ENCODE measurements around the gene DEGS1.

Gene DEGS1

DNA sequence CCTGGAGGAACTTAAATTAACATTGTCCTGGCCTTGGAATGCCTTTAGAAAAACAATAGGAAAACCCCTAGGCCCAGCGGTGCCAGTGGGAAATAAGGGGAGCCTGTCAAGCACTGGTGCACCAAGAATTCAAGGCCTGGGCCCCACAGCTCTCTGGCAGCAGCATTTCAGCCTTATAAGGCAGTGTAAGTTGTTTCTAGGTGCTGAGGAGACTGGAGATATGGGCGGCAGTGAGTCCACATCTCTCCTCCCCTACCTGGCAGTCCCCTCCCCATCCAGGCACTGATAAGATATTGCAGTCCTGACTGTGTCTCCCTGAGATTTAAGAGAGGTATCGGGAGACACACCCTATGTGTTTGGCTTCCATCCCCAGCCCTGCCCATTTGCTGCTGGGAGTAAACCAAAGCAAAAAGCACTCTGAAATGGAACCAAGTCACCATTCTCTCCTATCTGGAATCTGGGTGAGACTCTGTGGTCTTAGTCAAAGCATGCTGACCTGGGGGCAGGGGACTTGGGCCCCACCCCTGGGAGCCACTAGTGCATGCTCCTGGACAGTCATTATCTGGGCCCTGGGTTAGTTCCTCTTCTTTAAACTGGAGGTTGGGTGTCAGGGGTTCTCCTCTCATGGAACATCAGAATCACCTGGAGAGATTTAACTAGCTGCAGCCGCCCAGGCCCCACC is 30.5 kb downstream of the DEGS1 start:
- DNase-seq (ENCODE audit: low read depth) = no peak

DNA sequence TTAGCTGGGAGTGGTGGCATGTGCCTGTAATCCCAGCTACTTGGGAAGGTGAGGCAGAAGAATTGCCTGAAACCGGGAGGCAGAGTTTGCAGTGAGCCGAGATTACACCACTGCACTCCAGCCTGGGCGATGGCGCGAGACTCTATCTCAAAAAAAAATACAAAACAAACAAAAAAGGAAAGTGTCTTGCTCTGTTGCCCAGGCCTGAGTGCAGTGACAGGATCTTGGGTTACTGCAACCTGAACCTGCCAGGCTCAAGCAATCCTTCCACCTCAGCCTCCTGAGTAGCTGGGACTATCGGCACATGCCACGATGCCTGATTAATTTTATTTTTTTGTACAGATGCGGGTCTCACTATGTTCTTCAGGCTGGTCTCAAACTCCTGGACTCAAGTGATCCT is 33.3 kb downstream of the DEGS1 start:
- DNase-seq (ENCODE audit: low read depth) = no peak

DNA sequence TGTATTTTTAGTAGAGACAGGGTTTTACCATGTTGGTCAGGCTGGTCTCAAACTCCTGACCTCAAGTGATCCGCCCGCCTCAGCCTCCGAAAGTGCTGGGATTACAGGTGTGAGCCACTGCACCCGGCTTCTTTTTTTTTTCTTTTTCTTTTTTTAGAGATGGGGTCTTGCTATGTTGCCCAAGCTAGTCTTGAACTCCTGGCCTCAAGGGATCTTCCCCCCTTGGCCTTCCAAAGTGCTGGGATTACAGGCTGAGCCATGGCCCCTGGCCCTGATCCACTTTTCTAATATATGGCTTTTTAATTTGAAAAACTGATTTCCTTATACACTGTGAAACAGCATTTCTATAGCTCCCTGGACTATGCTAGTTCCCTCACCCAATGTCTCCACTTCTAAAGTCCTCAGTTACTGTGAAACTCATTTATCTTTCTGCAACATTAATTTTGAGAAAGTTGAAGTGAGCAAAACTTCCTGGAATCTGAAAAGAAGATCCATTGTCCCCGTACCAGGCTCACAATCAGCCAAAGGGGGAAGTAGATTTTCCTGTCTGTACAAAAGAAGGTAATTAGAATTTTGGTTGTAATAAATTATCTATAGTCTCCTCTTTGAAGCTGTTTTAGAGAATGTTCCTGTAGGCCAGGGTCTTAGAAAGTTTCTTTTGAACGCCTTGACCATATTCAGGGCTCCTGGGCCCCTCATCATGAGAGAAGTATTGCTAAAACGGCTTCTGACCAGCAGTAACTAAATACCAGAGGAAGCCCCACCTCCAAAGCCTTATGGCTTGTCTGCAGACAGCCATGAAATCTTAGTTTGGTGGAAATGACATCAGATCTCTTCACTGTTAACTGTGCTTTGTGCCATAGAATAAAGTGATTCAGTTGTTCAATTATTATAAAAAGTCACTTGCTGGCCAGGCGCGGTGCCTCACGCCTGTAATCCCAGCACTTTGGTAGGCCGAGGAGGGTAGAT is 34.9 kb downstream of the DEGS1 start:
- DNase-seq (ENCODE audit: low read depth) = no peak

DNA sequence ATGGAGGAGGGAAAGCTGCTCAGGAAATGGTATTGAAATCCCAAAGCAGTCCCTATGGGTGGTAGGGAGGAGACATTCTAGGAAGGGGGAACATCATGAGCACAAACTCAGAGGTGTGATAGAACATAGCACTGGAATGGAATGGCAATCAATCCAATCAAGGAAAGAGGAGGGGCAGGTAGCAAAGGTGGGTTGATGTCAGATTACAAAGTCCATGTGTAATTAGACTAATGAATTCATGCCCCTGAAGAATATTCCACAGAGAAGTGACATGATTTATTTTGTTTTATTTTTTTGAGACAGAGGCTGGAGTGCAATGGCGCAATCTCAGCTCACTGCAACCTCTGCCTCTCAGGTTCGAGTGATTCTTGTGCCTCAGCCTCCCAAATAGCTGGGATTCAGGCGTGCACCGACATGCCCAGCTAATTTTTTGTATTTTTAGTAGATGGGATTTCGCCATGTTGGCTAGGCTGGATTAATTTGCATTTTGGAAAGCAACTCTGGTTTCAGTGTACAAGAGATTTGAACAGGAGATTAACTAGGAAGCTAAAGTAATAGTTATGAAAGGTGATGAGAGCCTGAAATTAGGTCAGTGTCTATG is 36.1 kb downstream of the DEGS1 start:
- no peak for DNase-seq (ENCODE audit: low read depth)

DNA sequence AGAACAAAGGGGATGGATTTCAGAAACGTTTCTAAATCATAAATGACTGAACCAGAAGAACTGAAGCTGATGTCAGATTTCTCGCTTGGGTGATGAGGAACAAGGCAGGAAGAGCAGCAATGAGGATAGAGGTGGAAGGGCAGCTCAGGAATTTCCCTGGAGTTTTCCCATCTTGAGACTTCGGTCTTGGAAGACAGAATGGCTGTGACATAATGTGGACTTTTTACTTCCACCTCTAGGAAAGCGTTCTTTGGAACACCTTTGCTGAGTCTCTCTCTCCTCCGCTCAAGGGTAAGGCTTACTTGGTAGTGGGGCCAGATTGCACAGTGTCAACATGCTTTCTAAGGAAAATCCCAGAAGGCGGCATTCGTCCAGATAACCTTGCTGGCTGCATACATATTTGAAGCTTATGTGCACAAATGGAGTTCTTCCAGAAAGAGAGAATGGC is 36.6 kb downstream of the DEGS1 start:
- no peak for DNase-seq (ENCODE audit: low read depth)

DNA sequence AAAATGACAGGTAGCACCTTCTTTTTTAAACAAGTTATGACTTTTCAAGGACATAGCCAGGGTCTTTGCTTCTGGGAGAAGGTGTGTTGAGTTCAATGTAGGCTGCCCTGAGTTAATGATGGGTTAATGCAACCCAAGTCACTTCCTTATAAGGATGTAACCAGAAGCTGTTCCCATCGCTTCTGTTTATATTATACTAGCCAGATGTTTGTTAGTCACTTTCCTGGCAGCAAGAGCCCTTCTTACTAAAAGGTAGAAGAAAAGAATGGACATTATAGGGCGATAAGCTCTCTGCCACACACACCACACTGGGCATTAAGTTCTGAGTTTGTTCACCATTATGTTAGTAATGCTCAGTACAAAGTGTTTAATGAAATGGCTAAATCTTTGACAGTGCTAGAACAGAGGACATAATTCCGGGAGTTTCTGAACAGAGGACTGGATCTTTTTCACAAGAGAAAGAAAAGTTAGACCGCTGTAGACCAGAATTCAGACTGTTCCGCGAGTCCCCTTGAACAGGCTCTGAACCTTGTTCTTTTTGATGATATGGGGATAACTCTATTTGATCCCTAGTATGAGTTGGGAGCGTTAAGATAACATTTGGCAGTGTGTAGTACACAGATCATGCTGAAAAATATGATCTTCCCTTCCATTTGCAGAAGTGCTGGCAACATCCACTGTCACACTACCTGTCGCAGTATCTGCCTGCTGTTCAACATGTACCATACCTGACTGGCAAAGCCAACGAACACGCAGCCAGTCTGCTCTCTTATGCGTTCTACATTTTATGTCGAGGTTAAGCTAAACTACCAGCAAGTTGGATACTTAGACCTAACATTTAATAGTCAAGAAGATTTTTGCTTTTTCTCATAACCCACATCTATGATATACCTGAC is 41.0 kb downstream of the DEGS1 start:
- DNase-seq (ENCODE audit: low read depth) = peak; percentile 45

DNA sequence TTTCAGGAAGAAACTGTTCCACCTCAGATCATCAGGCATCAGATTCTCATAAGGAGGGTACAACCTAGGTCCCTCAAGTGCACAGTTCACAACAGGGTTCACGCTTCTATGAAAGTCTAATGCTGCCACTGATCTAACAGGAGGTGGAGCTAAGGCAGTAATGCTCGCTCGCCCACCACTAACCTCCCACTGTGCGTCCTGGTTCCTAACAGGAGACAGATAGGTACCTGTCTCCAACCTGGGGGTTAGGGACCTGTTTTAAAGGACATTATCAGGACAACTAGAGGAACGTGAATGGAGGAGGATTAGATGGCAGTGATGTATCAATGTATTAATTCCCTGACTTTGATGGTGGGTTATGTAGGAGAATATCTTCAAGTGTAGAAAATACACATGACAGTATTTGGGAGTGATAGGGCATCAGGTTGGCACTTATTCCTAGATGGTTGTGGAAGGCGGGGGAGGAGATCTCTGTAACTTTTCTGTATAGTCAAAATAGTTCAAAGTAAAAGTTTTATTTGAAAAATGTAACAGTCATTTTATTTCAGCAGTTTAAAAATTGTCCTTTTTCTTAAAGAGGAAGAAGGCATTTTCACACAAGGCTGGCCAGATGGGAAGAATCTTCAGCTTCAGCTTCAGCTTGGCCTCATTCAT is 43.9 kb downstream of the DEGS1 start:
- DNase-seq (ENCODE audit: low read depth) = no peak

DNA sequence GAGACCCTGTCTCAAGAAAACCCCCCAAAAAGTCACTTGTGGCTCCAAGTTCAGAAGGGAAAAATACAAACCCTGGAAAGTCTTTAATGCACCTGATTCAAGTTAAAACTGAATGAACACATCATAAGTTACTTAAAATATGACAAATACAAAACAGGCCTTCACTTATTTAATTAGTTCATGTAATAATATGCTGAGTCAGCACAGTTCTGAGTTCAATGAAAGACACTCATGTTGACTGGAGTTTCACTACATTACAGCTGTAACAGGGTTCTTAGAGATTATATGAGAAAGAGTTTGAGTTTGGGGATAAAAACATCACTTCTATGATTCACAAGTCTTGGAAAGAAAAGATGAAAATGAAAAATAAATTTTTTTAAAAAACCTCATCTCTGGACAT is 51.0 kb downstream of the DEGS1 start:
- DNase-seq (ENCODE audit: low read depth) = no peak

DNA sequence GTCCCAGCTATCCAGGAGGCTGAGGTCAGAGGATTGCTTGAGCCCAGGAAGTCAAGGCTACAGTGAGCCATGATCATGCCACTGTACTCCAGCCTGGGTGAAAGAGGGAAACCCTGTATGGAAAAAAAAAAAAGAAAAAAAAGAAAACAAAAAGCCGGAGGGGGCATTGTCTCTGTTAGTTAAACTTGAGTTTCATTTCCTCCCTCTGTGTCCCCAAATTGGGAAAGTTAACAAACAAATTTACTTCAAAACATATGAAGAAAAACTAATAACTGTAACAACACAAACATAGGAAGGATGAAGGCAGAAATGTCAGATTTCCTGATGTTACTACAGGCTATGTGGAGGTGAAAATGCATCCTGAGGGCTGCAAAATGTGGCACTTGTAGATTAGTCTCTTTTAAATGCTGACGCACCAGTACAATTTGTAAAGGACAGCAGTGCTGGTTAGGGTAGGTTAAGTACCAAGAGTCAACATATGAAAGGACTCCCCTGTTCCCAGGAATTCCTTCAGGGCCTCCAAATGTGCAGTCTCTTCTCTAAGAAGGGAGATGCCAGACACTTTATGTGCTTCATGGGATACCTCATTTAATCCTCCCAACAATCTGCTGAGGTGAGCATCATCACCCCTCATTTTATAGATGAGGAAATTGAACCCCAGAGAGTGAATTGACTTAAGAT is 52.9 kb downstream of the DEGS1 start:
- no peak for DNase-seq (ENCODE audit: low read depth)

DNA sequence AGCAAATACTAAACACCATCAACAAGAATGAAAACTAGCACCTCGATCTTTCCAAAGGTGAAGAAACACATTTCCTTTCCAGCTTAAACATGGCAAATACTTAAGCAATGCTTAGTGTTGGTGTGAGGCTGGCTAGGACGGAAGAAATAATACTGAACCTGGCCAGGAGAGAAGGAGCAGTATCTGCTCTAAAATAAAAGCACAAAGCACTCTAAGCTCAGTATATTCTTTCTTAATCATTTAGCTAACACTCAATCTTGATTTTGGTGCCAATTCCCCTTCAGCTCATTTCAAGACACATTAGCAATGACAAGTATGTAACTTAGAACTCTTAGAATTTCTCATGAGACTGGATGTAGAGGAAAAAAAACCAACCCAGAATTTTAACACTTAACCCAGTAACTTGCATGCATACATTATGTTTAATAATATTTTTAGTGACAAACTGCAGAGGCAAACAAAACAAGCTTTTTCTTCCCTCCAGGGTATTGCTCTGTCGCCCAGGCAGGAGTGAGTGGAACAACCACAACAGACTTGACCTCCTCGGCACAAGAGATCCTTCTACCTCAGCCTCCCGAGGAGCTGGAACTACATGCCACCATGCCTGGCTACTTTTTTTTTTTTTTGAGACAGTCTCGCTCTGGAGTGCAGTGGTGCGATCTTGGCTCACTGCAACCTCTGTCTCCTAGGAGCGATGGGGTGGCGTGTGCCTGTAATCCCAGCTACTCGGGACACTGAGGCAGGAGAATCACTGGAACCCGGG is 54.3 kb downstream of the DEGS1 start:
- no peak for DNase-seq (ENCODE audit: low read depth)

DNA sequence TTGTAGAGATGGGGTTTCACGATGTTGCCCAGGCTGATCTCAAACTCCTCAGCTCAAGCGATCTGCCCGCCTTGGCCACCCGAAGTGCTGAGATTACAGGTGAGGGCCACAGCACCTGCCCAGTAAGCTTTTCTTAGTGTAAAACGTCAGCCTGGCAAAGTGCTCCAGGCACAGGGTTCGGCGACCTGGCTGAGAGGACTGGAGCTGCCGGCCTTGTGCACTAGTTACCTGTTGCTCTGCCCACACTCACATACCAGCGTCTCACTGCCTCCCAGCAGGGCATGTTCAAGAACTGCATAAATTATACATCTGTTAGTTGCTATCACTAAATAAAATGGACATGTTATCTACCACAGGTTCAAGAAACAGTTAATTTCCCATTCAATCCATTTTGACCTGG is 55.2 kb downstream of the DEGS1 start:
- DNase-seq (ENCODE audit: low read depth) = no peak

DNA sequence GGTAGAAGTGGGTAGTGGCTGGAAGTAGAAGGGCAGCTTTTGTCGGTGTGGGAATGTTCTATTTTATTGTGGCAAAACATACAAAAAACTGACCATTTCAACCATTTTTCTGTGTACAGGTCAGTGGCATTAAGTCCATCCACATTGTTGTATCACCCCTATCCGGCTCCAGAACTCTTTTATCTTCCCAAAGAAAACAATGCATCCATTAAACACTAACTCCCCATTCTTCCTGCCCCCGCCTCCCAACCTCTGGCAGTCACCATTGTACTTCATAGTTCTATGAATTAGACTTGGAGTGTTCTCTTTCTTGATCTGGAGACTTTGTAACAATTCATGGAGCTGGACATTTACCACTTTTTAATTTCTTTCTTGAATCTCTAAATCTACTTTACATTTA is 55.7 kb downstream of the DEGS1 start:
- DNase-seq (ENCODE audit: low read depth) = no peak

All from GM04504 (cell line).